HPDE6-E6E7 (cell line): ENCODE data around the gene PLCH2.

Experiments used
- DNase-seq: peaks from one replicate; pipeline ENCODE4 v3.0.0; 2011; ENCODE audit warnings: missing footprints; ENCODE audit errors: extremely low spot score

Gene PLCH2

DNA sequence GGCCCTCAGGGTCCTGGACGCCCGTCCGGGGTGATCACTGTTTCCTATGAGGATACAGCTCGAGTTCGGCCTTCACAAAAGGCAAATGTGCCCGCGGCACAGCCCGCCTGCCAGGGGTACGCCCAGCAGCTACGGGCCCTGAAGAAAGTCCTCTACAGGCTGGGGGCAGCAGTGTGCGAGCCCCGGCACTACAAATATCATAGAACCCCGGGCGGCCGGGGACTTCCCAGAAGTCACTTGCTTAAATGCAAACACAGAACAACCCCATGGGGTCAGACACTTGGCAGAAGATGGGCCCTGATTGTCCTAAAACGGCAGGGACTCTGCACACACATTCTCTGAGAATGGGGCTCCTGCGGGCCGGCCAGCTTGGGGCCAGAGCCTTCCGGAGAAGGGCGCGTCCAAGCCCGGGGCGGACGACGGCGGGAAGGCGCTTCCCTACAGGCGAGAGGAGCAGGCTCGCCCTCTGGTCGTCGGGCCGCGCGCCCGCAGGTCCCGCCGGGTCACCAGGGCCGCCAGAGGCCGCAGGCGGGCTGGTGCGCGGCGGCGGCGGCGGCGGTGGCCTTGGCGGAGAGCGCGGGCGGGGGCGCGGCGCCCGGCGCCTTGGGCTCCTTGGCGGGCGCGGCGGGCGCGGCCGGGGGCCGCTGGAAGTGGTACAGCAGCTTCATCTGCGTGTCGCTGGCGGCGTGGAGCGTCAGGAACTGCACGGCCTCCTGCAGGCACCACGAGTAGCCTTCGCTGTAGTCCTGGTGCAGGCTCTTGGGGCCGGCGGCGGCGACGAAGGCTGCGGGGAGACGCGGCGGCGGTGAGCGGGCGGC, 53.1 kb downstream of the PLCH2 start:
- no peak for DNase-seq

DNA sequence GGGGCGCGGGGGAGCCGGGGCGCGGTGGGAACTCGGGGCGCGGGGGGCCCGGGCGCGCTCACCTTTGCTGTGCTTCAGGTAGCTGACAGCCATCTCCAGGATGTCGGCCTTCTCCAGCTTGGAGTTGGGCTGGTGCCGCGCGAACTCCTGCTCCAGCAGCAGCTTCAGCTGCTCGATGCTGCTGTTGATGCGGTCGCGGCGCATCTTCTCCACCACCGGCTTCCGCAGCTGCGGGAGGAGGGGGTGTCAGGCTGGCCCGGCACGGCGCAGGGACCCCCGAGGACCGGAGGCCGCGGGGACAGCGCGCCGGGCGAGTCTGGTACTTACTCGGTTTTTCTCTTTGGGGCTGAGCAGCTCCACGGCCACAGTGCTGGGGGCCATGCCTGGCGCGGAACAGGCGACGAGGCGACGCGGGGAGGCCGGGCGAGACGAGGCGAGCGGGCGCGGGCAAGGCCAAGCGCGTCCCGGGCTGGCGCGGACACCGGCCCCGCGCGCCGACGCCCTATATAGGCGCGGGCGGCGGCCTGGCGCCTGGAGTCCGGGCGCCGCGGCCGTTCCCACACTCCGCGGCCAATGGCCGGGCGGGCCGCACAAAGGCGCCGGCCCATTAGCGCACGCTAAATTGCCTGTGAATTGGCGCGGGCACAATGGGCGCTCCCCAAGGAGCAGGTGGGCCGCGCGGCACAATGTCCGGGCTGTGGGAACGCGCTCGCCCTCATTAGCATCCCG, 53.9 kb downstream of the PLCH2 start, which contains the start of gene HES5:
TSS of gene HES5 (minus strand) at position 480 of the 729 bp plus-strand sequence. CDS start at position 381, 99 bp downstream.
- no peak for DNase-seq

DNA sequence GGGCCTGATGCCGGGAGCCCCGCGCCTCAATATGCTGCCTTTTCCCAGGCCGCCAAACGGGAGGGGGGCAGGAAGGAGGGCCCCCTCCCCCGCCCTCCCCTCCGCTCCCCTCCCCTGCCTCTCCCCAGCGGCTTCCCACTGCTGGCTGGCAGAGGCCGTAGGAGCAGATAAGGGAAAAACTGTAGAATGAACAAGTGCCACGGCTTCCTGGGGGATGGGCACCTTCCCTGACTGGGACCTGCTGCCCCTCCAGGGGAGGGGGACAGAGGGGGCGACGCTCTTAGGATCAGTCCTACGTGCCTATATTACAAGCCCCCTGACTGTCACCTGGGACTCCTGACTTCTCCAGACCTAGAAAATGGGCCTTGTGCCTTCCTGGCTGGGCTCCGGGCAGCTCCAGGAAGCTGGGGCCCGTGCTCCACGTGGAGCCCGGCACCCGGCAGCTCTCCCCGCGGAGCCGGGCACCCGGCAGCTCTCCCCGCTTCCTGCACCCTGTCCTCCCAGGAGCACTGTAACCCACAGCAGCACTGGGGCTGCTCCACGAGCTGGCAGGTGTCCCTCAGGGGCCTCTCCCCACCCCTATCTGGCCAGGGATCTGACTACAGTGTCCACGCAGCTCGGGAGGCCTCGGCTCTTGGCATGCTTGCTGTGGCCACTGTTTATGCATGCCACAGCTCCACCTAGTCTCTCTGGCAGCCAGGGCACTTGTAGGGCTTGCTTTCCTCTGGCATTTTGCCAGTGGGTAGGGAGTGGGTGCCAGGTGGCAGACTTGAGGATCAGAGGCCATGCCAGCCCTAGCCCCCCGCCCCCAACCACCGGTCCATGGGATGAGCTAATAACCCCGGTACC, 54.6 kb downstream of the PLCH2 start:
- DNase-seq = no peak

- DNase-seq = no peak
Observed at GRCh38 chr1:2532485-2533160, 56.5 kb downstream of the PLCH2 start.

DNA sequence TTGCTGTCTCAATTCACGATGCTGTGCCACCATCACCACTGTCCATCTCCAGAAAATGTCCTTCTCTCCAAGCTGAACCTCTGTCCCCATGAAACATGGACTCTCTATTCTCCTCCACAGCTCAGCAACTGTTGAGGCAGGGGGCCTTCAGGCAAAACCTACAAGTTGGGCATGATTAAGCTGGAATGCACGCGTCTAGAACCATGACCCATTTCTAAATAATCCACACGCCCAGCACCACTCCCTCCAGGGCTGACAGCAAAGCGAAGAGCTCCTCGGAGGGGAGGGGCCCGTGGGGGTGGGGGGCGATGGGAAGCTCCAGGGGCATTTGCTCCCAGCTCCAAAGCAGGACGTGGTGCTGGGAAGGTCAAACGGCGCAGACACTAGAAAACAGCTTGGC, 57.3 kb downstream of the PLCH2 start:
- DNase-seq = no peak

- no peak for DNase-seq
Observed at GRCh38 chr1:2534315-2534686, 58.2 kb downstream of the PLCH2 start.

DNA sequence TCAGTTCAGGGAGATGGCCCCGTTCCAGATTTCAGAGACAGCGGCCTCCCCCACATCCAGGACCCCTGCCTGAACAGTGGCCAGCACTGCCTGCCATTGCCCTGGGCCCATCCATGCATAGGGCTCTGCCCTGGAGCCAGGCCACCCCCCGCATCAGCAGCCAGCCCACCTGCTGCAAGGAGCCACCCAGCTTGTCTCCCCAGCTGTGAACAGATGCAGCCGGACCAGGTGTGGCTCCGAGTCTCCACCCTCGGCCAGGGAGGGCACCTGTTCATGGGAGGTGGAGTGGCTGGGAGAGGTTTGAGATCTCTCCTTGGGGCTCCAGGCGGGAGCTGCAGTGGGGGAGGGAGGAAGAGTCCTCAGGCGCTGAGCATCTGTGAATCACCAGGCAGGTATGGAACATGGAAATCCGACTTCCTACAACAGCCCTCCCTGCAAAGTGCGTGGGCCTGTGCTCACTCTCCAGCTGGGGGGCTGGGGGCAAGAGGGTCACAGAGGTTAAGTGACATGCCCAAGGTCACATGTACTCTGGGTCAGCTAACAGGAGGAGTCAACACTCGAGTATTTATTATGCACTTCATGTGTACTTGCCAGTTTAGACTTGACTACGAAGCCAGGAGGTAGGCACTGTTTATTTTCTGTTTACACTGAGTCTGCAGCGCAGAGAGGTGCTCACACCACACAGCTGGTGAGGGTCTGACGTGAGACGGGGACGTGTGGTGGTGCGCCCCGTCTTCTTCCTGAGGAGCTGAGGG, 58.8 kb downstream of the PLCH2 start:
- peak; percentile 91 for DNase-seq

GRCh38 chr1:2535455-2535854, 59.4 kb downstream of the PLCH2 start:
- no peak for DNase-seq

DNA sequence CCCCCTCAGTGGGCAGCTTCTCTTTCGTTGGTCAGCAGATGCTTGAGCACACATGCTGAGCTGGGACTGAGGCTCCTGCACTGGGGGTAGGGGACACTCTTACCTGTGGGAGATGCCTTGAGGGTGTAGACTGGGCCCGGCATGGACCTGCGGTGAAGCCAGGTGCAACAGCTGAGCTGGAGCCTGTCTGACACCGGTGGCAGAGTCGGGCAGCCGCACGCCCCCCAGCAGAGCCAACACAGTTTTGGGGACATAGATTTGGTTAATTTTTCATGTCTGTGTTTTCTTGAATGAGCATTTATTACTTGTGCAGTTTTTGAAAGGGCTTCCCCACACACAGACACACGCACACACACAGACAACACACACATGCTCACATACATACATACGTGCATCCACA, 59.9 kb downstream of the PLCH2 start:
- DNase-seq = no peak

- DNase-seq = no peak
Observed at GRCh38 chr1:2537784-2538115, 61.7 kb downstream of the PLCH2 start.

DNA sequence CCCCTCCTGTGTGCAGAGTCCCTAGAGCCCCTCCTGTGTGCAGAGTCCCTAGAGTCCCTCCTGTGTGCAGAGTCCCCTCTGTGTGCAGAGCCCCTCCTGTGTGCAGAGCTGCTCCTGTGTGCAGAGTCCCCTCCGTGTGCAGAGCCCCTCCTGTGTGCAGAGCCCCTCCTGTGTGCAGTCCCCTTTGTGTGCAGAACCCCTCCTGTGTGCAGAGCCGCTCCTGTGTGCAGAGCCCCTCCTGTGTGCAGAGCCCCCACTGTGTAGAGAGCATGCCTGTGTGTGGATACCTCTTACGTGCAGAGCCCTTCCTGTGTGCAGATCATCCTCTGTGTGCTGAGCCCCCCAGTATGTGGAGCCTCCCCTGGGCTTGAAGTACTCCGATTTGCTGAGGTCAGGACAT, 62.3 kb downstream of the PLCH2 start:
- DNase-seq = no peak

DNA sequence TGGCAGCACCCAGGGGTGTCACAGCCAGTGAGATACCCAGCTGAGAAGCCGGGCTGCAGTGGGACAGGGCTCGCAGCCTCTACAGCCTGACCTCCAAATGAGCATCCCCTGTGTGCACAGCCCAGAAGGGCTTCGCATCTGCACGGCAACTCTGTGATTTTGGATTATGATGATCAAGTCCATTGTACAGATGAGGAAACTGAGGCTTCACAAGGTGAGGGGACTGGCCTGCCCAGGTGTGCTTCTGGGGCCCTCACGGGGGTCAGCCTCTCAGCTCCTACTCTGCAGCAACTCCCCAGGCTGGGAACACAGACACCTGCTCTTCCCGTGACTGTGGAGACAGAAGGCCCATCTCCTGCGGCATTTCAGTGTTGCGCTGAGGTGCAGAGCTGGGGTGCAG, 62.8 kb downstream of the PLCH2 start:
- no peak for DNase-seq

DNA sequence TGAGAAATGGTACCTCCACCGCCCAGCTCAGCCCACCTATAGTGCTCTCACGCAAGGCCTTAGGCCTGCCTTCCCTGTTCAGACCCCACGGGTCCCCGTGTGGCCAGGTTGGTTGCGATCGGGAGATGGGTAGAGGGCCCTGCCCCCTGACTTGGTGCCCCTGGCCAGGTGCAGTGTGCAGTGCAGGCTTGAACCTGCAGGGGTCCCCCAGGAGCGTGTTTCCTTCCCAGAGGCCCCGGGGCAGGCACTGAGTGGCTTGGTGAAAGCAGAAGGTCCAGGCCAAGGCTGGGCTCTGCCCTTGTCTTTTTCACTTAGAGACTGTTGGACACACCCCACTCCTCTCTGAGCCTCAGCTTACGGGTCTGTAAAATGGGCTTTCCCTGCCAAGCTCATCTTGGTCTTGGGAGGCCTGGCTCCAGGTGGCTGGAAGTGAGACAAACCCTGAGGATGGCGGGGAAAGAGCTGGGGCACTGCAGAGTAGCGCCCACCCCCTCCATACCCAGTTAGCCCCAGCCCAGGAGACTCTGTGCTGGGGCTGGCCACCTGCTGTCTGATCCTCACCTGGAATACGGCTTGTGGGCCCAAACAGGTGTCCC, 63.3 kb downstream of the PLCH2 start:
- no peak for DNase-seq

- no peak for DNase-seq
Observed at GRCh38 chr1:2540816-2541492, 64.9 kb downstream of the PLCH2 start.

- DNase-seq = no peak
Observed at GRCh38 chr1:2541619-2542245, 65.6 kb downstream of the PLCH2 start.

GRCh38 chr1:2542246-2542915, 66.3 kb downstream of the PLCH2 start:
- DNase-seq = no peak

DNA sequence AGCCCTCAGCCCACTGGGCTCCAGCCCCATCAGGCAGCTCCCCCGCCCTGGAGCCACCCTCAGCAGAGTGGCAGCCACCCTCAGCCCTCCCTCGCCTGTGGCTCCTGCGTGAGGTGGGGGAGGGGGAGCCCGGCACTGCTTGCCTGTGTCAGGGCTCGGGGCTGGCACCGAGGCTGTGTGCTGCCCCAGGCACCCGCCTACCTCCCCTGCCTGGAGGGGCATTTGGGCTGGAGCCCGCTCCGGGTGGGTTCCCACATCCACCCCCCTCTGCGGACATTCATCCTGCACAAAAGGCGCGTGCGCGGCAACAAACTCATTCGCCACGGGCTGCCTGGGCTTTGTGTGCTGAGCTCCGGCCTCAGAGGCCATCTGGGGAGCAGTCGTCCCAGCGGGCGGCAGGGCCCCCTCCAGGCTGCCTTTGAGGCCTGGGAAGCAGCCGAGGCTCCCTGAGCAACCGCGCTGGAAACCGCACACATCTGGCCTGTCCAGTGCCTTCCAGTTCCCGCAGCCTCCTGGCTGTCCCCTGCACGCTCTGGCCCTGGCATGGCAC, 67.5 kb downstream of the PLCH2 start:
- no peak for DNase-seq

DNA sequence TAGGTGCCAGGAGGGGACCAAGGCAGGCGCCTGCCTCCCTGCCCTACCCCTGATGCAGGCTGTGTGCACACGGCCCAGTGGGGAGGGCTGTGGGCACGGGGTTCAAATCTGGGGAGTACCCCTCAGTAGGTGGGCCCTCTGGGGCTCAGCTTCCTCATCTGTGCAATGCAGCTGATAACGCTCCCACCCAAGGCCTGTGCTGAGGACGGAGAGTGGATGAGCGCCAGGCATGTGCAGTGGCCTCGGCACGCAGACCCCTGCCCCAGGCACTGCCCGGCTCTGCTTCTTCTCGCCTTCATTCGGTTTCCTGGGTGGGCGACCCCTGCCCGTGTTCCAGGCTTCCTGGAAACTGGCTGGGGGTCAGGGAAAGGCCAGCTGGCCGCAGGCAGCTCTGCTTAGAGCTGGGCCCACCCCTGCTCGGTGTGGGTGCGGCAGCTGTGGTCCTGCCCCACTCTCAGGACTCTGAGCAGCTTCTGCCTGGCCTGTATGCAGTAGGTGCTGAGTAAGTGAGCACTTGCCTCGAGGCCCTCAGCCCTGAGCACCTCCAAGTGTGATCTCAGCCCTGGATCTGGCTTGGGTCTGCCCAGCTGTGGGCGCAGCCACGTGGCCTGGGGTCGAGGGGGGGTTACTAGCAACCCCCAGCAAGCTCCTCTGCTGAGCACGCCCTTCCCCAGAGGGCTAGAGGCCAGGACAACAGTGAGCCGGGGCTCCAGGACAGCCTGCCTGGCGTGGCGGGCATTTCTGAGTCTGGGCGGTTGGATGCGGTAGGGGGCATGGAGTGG, 68.2 kb downstream of the PLCH2 start:
- DNase-seq = no peak
